GM12801 (cell line): Measurements from ENCODE around the gene FTCDNL1.

Source experiments
- TF ChIP-seq, protein P1 (sequence below): IDR thresholded peaks from one replicate; pipeline ENCODE4 v1.5.1; 2011; ENCODE audit warnings: control low read depth; ENCODE audit not compliant: insufficient read length; ENCODE audit errors: extremely low read depth

The FTCDNL1 gene

DNA sequence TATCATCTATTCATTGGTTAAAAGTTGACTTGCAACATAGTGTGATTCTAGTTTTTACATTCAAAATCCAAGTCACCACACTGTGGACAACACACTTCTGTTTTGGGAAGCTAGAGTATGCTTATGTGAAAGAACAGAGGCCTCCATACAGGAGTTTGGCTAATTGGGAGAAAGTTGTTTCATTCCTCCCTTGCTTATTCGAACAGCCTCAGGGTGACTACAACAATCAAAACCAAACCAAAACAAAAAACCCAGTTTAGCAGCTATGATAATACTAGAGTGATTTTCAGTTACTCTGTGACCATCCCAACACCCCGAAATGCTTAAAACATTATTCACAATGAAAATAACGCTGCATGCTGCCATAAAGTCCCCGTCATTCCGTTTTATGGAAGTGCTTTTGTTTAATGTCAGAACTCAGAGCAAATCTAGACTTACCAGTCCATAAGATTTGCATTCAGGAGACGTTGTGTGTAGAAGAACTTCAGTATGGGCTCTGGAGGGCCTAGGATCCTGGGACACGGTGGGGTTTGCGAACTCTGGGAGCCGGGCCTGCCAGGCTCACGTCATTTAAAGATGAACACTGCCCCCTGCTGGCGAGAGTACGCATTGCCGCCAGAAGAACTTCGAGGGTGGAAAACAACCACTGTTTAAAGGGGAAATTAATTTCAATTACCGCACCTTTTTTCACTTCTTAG is 111.4 kb downstream of the FTCDNL1 start:
- TF ChIP-seq, protein P1, sequence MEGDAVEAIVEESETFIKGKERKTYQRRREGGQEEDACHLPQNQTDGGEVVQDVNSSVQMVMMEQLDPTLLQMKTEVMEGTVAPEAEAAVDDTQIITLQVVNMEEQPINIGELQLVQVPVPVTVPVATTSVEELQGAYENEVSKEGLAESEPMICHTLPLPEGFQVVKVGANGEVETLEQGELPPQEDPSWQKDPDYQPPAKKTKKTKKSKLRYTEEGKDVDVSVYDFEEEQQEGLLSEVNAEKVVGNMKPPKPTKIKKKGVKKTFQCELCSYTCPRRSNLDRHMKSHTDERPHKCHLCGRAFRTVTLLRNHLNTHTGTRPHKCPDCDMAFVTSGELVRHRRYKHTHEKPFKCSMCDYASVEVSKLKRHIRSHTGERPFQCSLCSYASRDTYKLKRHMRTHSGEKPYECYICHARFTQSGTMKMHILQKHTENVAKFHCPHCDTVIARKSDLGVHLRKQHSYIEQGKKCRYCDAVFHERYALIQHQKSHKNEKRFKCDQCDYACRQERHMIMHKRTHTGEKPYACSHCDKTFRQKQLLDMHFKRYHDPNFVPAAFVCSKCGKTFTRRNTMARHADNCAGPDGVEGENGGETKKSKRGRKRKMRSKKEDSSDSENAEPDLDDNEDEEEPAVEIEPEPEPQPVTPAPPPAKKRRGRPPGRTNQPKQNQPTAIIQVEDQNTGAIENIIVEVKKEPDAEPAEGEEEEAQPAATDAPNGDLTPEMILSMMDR = no peak

DNA sequence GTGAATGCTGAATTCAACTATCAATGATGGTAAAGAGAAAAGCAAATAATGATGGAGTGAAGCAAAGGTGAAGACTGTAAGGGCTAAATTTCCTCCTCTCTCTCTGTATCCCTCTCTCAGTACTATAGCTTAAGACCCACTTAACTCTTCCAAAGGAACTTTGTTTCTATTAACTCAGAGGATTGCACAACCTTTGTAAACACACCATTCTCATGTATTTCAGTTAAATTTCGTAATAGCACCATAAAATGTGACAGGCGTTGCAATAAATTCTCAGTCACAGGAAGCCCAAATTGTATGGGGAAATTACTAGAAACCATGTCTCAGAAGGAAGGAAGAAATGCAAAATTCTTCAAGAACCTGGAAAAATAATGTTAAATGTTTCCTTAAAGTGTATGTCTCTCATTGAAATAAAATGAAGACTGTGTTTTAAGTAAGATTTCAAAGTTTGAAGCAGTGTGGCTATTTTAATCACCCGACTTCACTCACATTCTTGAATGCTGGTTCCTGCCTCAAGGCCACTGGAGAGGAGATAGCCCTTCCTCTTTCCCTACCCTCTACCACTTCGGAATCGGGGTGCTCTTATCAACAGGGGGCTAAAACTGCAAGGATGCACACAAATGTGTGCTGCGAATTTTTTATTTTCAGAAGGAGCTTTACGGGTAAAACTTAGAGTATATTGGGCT is 112.1 kb downstream of the FTCDNL1 start:
- TF ChIP-seq, protein P1 = no peak

DNA sequence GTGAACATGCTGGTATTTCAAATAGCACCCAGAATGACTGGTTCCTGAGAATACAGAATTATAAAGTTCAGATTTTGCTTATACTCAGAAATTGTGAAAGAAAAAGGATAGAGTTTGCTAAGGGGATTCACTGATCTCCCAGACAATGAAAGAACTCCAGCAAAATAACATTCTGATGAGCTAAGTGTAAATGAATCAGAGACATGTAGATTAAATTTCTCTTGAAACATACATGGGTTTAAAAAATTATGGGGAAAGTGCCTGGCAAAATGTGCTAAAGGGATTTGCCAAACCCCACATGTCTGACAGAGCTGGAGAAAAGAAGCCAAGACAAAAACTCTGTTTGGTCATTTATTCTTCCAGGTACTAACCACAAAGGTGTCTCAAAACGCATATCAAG is 116.3 kb downstream of the FTCDNL1 start:
- TF ChIP-seq, protein P1 = no peak

DNA sequence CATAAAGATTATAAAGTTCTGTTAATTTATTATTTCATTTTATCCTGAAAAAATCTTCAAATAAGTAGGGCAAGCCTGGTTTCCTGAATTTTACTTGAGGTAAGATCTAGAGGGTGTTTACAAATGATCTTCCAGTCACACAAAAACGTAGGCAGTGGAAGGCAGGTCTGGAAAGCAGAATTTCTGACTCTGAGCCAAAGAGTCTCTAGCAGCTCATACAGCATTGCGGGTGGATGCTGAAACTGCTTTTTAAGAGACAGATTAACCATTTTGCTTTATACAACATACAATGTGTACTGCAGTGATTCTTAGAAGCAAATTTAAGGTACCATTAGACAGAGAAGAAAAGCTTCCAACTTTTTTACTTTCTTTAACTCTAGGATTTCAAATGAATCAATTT is 117.0 kb downstream of the FTCDNL1 start:
- TF ChIP-seq, protein P1 = no peak

DNA sequence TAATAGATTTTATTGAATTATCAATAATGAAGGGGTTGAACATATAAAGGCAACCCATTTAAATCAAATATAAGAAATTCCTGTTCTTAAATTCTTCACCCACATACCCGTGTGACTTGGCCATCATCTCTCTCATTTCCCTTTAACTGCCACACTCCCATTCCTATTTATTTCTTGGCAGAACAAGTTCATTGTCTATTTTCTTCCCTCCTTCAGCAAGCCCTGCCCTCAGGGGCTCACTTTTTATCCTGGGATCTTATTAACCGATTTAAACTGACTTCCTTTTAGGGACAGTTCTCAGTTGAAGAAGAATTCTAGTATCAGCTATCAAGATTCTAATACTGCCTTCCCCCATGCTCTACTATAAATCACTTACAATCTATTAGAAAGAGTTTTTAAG is 123.2 kb downstream of the FTCDNL1 start:
- TF ChIP-seq, protein P1 = no peak

DNA sequence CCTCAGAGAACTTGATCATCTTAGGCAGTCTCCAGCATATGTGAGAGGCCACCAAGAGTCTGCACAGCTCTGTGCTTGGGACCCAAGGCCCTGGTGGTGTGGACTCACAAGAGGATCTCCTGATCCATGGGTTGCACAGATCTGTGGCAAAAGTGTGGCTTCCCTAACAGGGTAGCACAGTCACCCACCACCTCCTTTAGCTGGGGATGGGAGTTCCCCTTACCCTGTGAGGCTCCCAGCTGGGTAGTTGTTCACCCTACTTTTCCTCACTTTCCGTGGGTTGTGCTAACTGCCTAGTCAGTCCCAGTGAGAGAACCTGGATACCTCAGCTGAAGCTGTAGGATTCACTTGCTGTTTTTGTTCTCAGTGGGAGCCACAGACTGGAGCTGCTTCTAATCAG is 123.7 kb downstream of the FTCDNL1 start:
- TF ChIP-seq, protein P1 = no peak

DNA sequence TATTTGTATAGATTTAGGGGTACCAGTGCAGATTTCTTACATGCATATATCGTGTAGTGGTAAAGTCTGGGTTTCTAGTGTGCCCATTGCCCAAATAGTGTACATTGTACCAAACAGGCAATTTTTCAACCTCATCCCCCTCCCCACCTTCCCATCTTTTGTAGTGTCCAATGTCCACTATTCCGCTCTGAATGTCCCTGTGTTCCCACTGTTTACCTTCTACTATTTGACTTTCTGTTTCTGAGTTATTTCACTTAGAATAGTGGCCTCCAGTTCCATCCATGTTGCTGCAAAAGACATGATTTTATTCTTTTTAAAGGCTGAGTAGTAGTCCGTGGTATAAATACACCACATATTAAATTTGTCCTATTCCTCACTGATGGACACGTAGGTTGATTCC is 132.9 kb downstream of the FTCDNL1 start:
- TF ChIP-seq, protein P1 = no peak
